Ishikawa (cell line): ENCODE results near the gene F10.

Source experiments
- CEBPB ChIP-seq: IDR thresholded peaks from 2 replicates; pipeline ENCODE4 v1.6.1; 2012
- CREB1 ChIP-seq: IDR thresholded peaks from 2 replicates; pipeline ENCODE4 v1.6.1; 2012; ENCODE audit warnings: low read depth
- EGR1 ChIP-seq: IDR thresholded peaks from 2 replicates; pipeline ENCODE4 v1.6.1; 2012
- EP300 ChIP-seq: IDR thresholded peaks from 2 replicates; pipeline ENCODE4 v1.6.1; 2012; ENCODE audit warnings: borderline replicate concordance
- NFIC ChIP-seq: IDR thresholded peaks from 2 replicates; pipeline ENCODE4 v1.6.1; 2012
- RAD21 ChIP-seq: IDR thresholded peaks from 2 replicates; pipeline ENCODE4 v1.6.1; 2012; ENCODE audit warnings: low read depth
- REST ChIP-seq: IDR thresholded peaks from 2 replicates; pipeline ENCODE4 v1.6.1; 2012; ENCODE audit warnings: low read depth, mild to moderate bottlenecking
- YY1 ChIP-seq: IDR thresholded peaks from 2 replicates; pipeline ENCODE4 v1.6.1; 2012; ENCODE audit warnings: low read depth

GRCh38 chr13:113124211-113124970, 1.8 kb downstream of the F10 start:
- TF ChIP-seq REST (no peak), CEBPB (no peak), EP300 (no peak), RAD21 (no peak), CREB1 (no peak), EGR1 (no peak), YY1 (no peak), NFIC (no peak)
